HG02588 (cell line): ENCODE results near the gene ATAD3A.
"Not testable (repeated sequence)": the region's sequence is repeated elsewhere in the genome, so short reads cannot be mapped to it uniquely, and the experiment has no call there.

ENCODE experiments used
- ATAC-seq: cut with Tn5 transposase; IDR thresholded peaks from one replicate; pipeline ENCODE4 v1.9.1; 2021; ENCODE audit warnings: mild to moderate bottlenecking, moderate library complexity; ENCODE audit not compliant: unreplicated experiment

Gene ATAD3A

DNA sequence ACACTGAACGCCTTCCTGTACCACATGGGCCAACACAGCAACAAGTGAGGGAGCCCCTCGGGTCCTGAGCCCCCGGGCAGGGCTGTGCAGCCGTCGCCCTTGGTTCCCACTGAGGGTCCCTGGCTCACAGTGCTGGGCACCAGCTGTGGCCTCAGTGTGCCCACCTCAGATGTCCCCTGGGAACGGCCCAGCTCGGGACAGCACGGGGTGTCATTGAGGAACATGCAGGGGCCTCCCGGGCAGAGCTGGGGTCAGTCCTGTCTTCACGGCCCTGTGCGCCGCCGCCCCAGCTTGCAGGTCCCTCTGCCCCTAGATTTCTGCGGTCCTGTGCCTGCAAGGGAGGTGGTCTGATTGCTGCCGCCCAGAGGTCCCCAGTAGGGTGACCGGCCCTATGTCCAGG, 22.7 kb upstream of the ATAD3A start:
- ATAC-seq: no peak

DNA sequence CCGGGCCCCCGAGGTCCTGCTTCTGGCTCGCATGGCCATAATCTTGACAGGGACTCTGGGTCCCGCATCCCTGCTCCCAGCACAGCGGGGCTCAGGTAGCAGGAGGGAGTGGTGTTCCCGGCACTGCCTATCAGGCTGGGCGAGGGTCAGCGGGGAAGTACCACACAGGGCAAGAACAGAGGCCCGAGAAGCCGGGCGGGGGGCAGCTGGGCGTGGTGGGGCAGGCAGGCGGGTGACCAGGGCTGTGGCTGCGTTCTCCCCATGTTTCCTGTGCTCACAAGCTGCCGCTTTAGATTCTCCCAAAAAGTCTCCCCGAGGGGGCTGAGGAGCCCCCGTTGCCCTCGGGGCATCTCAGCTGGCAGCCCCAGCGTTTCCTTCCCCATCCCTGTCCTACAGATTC, 22.1 kb upstream of the ATAD3A start:
- no peak for ATAC-seq

DNA sequence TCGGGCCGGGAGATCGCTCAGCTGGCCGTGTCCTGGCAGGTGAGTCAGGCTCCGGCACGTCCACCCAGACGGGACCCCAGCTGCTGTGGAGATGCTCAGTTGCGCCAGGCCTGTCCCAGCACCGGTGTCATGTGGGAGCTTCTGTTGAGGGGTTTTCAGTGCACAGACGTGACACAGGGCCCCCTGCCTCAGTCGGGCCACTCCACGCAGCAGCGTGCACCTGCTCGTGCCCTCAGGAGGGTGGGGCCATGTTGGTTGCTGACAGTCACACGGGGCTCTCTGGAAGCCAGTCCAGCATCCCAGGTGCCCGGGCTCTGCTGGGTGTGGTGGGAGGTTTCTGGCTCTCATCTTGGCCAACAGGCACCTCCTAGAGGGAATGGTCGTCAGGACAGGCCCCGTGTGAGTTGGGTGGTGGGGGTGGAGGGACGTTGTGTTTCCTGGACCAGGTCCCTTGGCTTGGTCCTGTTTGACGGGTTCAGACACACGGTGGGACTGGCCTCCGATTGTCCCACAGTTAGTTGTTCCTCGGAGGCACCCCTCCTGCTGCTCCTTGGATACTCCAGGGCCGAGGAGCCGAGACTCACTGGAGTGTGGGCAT, 21.2 kb upstream of the ATAD3A start:
- no peak for ATAC-seq

DNA sequence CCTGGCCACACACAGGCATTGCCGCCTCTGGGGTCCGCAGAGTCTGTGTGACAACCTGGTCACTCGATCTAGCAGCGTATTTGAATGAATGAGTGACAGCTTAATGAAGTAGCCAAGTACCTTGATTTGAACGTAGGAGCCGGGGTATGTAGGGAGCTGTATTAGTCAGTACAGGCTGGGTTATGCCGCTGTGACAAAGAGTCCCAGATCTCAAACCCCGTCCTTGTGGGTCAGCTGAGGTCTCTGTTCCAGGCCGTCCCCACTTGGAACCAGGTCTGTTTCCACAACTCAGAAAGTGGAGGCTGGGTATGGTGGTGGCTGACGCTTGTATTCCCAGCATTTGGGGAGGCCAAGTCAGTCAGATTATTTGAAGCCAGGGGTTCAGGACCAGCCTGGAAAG, 20.4 kb upstream of the ATAD3A start:
- no peak for ATAC-seq

DNA sequence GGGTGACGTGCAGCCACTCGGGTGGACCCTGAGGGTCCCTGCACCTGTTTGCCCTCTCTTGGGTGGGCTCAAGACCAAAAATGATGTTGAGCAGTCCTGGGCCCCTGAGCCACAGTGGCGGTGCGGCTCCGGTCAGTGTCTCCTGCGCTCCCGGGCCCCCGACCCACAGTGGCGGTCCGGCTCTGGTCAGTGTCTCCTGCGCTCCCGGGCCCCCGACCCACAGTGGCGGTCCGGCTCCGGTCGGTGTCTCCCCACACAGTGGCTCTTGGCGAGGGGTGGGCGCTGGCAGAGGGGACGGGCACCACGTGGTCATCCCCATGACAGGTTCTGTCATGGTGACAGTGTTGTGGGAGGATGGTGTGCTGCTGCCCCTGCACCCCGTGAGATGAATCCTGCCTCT, 17.7 kb upstream of the ATAD3A start:
- ATAC-seq: not testable (repeated sequence)

DNA sequence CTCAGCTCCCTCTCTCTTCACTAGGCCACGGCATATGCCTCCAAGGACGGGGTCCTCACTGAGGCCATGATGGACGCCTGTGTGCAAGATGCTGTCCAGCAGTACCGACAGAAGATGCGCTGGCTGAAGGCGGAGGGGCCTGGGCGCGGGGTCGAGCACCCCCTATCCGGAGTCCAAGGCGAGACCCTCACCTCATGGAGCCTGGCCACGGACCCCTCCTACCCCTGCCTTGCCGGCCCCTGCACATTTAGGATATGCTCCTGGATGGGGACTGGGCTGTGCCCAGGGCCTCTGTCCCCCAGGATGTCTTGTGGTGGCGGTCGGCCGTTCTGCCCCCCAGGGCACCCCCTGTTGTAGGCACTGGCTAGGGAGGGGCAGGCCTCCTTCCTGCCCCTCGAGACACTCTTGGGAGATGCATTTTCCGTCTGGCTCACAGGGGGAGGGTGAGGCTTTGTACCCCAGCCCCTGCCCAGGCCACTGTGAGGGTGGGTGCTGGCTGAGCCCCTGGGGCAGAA, 16.4 kb upstream of the ATAD3A start:
- not testable (repeated sequence) for ATAC-seq

DNA sequence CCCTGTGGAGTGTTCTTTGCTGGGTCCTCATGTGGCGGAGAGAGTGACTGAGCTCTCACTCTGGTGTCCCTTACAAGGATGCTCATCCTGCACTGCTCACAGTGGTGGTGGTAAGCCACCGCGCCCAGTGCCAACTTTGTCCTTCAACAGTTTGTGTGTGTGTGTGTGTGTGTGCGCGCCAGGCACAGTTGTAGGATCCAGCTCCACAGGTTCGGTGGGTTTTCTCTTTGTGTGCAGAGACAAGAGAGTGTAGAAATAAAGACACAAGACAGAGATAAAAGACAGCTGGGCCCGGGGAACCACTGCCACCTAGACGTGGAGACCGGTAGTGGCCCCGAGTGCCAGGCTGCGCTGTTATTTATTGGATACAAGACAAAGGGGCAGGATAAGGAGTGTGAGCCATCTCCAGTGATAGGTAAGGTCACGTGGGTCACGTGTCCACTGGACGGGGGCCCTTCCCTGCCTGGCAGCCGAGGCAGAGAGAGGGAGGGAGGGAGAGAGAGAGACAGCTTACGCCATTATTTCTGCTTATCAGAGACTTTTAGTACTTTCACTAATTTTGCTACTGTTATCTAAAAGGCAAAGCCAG, 7.1 kb upstream of the ATAD3A start:
- ATAC-seq: not testable (repeated sequence)

DNA sequence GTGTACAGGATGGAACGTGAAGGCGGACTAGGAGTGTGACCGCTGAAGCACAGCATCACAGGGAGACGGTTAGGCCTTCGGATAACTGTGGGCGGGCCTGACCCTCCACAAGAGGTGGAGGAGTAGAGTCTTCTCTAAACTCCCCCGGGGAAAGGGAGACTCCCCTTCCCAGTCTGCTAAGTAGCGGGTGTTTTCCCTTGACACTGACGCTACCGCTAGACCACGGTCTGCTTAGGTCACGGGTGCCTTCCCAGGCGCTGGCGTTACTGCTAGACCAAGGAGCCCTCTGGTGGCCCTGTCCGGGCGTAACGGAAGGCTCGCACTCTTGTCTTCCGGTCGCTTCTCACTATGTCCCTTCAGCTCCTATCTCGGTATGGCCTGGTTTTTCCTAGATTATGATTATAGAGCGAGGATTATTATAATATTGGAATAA, 6.6 kb upstream of the ATAD3A start:
- ATAC-seq: not testable (repeated sequence)

DNA sequence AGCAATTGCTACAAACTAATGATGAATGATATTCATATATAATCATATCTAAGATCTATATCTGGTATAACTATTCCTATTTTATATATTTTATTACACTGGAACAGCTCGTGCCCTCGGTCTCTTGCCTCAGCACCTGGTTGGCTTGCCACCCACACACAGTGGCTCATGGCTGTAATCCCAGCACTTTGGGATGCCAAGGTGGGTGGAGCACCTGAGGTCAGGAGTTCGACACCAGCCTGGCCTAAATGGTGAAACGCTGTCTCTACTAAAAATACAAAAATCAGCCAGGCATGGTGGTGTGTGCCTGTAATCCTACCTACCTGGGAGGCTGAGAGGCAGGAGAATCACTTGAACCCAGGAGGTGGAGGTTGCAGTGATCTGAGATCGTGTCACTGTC, 6.2 kb upstream of the ATAD3A start:
- not testable (repeated sequence) for ATAC-seq

DNA sequence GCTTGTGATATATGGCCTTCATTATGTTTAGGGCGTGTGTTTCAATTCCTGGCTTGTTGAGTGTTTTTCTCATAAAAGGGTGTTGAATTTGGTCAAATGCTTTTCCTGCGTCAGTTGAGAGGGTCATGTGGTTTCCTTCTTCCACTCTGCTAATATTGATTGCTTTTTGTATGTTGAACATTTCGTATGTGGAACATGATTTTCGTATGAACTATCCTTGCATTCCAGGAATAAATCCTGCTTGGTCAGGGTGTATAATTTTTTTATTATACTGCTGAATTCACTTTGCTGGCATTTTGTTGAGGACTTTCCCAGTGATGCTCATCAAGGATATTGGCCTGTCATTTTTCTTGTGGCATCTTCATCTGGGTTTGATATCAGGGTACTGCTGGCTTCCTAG, 4.7 kb upstream of the ATAD3A start:
- ATAC-seq: no peak

DNA sequence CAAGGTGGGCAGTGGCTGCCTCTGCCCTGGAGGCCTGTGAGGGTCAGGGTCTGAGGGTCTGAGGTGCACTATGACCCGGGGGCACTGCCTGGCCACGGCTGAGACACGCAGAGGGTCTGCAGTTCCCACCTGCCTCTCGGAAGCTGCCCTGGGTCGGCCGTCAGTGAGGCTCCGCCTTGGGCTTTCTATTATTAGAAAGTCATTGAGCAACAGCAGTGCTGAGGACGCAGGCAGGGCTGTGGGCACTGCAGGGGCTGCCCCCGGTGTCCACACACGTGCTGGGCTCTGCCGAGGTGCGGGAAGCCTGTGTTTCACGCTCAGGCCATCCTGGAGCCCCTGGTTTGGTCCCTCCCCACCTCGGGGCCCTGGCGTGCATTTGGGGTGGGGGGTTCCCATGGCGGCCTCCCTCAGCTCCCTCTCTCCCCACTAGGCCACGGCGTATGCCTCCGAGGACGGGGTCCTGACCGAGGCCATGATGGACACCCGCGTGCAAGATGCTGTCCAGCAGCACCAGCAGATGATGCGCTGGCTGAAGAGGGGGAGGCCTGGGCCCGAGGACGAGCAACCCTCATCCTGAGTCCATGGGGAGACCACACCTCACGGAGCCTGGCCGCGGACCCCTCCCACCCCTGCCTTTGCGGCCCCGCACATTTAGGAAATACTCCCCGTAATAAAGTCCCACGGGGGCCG, 3.0 kb upstream of the ATAD3A start:
- ATAC-seq: not testable (repeated sequence)

DNA sequence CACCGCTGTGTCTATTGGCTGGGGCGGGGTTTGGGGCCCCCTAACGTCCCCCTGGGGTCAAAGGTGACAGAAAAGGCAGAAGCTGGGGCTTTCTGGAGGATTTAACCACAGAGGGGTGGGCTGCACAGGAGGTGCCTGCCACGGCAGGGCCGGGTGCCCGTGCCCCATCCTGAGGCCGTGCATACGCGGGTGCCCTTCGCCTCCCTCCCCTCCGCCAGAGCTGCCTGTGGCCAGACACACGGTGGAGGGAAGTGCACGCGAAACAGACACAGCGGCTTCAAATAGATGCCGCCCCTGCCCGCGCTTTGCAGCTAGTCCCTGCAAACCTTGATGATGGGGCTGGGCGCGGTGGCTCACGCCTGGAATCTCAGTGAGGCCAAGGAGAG, 2.5 kb upstream of the ATAD3A start:
- not testable (repeated sequence) for ATAC-seq

DNA sequence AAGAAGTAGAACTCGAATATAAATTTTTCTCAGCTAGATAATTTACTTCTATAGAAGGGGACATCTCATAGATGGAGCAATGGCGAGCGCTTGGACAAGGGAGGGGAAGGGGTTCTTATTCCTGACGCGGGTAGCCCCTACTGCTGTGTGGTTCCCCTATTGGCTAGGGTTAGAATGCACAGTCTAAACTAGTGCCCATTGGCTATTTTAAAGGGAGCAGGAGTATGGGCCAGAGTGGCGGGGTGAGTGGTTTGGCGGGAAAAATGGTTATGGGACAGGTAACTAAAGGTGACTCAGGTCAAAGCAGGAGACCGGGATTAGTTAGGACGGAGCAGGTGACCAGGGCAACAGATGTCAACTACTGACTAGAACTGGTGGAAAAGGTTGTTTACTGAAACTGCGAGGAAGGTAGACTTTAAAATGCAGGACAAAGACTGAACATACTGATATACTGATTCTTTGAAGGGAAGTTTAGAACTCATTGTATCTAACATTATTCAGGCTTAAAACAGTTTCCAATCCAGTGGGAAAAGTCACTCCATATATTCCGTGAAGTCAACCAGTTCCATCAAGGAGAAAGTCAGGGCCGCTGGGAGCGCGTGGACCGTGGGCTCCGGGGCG, 940 bp upstream of the ATAD3A start:
- ATAC-seq: no peak

DNA sequence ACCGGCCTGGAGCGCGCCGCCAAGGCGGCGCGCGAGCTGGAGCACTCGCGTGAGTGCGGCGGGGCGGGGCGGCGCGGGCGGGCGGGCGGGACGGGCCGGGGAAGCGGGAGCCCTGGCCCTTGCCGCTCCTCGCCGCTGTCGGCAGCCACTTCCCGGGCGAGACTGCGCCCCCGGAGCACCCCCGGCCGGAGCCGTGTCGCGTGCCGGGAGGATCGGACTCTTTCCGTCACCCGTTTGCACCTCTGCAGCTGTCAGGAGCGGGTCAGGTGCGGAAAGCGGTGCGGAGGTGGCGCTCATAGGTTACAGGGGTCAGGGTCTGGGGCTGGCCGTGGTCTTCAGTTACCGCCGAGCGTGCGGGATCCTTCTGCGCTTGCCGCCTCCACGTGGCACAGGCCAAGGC, 463 bp downstream of the ATAD3A start:
- not testable (repeated sequence) for ATAC-seq

DNA sequence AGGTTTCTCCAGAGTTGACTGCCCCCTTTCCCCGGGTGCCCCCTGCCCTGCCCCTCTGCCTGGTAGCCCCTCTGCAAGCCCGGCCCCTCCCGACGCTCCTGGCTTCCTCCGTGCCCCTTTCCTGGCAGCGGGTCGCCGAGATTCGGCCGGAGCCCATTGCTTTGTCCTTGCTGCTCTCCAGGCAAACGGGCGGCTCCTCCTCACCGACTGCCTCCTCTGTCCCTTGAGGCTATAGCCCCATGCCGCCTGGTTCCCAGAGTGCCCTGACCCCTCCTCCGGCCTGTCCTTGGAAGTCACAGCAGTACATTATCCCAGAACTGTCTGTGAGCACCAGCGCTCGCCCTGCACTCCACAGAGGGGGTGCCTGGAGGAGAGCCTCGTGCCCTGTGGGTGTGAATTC, 1.7 kb downstream of the ATAD3A start:
- ATAC-seq: not testable (repeated sequence)

DNA sequence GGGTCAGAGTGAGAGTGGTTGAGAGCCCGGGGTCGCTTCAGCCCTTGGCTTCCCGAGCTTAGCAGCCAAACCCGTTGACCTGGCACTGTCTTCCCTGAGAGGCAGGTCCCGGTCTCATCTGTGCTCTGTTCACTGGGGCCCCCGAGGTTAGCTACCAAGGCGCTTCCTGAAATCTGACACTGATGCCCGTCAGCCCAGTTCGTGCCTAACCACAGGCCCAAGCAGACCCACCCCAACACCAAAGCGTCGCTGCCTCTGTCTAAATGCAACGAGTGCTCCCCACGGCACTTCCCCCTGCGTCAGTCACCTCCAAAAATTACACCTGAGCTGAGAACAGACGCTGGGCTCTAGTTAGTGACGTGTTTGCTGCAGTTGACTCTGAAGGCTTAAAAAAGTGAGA, 2.4 kb downstream of the ATAD3A start:
- ATAC-seq: not testable (repeated sequence)

DNA sequence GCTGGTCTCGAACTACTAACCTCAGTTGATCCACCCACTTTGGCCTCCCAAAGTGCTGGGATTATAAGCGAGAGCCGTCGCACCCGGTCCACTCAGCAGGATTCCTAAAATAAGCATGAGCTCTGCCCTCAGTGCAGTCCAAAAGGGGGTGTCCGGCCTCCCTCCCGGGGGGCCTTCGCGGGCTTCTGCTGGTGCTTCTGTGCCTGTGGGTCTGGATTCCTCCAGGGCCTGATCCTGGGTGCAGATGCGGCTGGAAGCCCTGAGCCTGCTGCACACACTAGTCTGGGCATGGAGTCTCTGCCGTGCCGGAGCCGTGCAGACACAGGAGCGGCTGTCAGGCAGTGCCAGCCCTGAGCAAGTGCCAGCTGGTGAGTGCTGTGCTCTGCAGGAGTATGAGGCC, 5.0 kb downstream of the ATAD3A start:
- not testable (repeated sequence) for ATAC-seq

DNA sequence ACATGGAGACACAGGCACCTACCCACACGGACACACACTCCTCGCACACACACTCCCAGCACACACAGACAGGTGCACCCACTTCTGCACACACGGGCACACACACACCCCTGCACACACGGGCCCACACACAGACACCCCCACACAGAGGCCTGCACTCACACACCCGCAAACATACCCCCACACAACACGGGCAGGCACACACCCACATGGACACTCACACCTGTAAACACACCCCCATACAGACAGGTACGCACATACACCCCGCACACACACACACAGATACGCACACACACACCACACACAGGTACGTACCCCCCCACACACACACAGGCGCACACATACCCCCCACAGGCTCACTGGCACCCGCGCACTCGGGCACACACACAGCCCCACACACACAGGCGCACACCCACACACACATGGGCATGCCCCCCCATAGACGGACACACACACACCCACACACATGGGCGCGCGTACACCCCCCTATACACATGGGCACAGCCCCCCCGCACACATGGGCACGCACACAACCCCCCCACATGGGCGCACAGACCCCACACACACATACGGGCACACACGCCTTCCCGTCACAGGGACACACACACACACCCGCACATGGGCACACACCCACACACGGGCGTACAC, 6.1 kb downstream of the ATAD3A start:
- no peak for ATAC-seq

DNA sequence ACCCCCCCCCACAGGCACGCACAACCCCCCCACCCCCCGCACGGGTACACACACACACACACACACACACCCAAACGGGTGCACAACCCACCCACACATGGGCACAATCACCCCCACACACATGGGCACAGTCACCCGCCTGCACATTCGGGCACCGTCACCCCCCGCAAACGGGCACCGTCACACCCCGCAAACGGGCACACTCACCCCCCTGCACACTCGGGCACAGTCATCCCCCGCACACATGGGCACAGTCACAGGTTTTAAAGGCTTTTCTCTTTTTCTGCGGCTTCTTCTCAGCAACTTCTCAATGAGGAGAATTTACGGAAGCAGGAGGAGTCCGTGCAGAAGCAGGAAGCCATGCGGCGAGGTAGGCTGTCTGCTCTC, 6.7 kb downstream of the ATAD3A start:
- ATAC-seq: not testable (repeated sequence)

DNA sequence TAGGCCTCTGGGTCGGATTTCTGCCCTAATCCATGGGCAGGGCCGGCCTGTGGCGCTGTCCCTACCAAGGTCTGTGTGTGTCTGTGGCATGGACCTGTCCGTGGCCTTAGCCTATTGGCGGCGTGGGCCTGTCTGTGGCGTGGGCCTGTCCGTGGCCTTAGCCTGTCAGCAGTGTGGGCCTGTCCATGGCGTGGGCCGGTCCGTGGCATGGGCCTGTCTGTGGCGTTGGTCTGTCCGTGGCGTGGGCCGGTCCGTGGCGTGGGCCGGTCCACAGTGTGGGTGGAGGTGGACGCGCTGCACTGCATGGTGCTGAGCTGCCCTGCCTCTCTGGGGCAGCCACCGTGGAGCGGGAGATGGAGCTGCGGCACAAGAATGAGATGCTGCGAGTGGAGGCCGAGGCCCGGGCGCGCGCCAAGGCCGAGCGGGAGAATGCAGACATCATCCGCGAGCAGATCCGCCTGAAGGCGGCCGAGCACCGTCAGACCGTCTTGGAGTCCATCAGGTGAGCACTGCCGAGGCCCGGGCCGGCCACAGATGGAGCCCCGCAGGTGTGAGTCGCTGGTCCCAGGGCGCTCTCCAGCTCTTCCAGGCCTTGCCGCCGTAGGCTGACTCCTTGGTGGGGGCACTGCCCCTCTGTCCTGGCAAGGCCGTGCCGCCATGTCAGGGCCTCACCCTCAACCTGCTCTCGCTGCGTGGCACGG, 8.0 kb downstream of the ATAD3A start:
- ATAC-seq: not testable (repeated sequence)

DNA sequence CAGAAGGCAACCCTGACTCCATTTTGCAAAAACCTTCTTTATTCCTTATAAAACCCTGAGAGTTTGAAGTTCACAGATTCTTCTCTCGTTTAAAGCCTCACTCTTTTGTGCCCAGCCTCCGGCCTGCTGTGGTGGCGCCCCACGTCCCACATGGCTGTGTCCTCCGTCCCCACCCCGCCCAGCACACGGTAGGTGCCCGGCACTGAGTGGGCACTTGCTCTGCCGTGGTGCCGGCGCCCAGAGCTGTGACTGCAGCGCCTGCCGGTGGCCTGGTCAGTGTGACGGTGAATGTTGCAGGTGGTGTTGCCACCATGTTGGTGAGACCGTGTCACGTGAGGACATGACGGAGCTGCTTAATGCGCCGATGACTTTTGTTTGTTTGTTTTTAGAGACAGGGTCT, 9.4 kb downstream of the ATAD3A start:
- ATAC-seq: no peak
